Mesenchymal stem cell (in vitro differentiated cells and primary cell): ENCODE measurements around the gene SETDB2.

ENCODE experiments used
- DNase-seq: peaks from one replicate; pipeline ENCODE4 v3.0.0-alpha.2; 2013
- H2AFZ ChIP-seq: one replicate; pipeline ENCODE4 v1.6.1; 2013; ENCODE audit warnings: low read depth, mild to moderate bottlenecking, control low read depth, inconsistent platforms, low read length, moderate library complexity
- H2AK5ac ChIP-seq: 2 replicates; pipeline ENCODE4 v1.6.1; 2013; ENCODE audit warnings: low read length, moderate library complexity, mild to moderate bottlenecking, inconsistent platforms; ENCODE audit not compliant: severe bottlenecking
- H2BK120ac ChIP-seq: one replicate; pipeline ENCODE4 v1.6.1; 2013; ENCODE audit warnings: low read depth, mild to moderate bottlenecking, inconsistent platforms, low read length, moderate library complexity
- H2BK12ac ChIP-seq, 2 experiments: one replicate each; pipeline ENCODE4 v1.6.1; 2013; ENCODE audit warnings: inconsistent platforms in 2 of 2, low read length in 2 of 2, mild to moderate bottlenecking in 2 of 2, moderate library complexity in 2 of 2, control low read depth in 1 of 2
- H2BK15ac ChIP-seq: one replicate; pipeline ENCODE4 v1.6.1; 2013; ENCODE audit warnings: mild to moderate bottlenecking, low read depth, inconsistent platforms; ENCODE audit not compliant: poor library complexity, severe bottlenecking
- H2BK5ac ChIP-seq: 2 replicates; pipeline ENCODE4 v1.6.1; 2013; ENCODE audit warnings: low read depth, mild to moderate bottlenecking, low read length, control low read depth, inconsistent platforms; ENCODE audit not compliant: poor library complexity, severe bottlenecking
- H3K14ac ChIP-seq, 2 experiments: one replicate each; pipeline ENCODE4 v1.6.1; 2013; ENCODE audit warnings: inconsistent platforms in 2 of 2, low read length in 2 of 2, control low read depth in 1 of 2, mild to moderate bottlenecking in 1 of 2, moderate library complexity in 1 of 2
- H3K18ac ChIP-seq, 2 experiments: one replicate each; pipeline ENCODE4 v1.6.1; 2013; ENCODE audit warnings: inconsistent platforms in 2 of 2, low read length in 2 of 2, control low read depth in 1 of 2, low read depth in 1 of 2, mild to moderate bottlenecking in 1 of 2
- H3K23ac ChIP-seq, 2 experiments: one replicate each; pipeline ENCODE4 v1.6.1; 2013; ENCODE audit warnings: inconsistent platforms in 2 of 2, low read length in 2 of 2, mild to moderate bottlenecking in 2 of 2, moderate library complexity in 2 of 2, control low read depth in 1 of 2
- H3K27ac ChIP-seq: 2 replicates; pipeline ENCODE4 v1.5.1; 2013; ENCODE audit warnings: mild to moderate bottlenecking, moderate library complexity, low read length, control low read depth, inconsistent platforms; ENCODE audit not compliant: poor library complexity, severe bottlenecking
- H3K27me3 ChIP-seq, 2 experiments: 2 replicates each; pipeline versions ENCODE4 v1.6.1 to v1.7.0; 2013; ENCODE audit warnings: low read length in 2 of 2, mild to moderate bottlenecking in 2 of 2, moderate library complexity in 2 of 2, control low read depth in 1 of 2, inconsistent platforms in 1 of 2; ENCODE audit not compliant: control insufficient read depth in 1 of 2, insufficient read depth in 1 of 2
- H3K36me3 ChIP-seq, 2 experiments: 2 replicates each; pipeline versions ENCODE4 v1.6.1 to v1.7.0; 2013; ENCODE audit warnings: low read length in 2 of 2, control low read depth in 1 of 2, inconsistent platforms in 1 of 2, low read depth in 1 of 2, mild to moderate bottlenecking in 1 of 2; ENCODE audit not compliant: insufficient read depth in 2 of 2, control insufficient read depth in 1 of 2
- H3K4ac ChIP-seq, 2 experiments: one replicate each; pipeline ENCODE4 v1.6.1; 2013; ENCODE audit warnings: inconsistent platforms in 2 of 2, low read length in 2 of 2, mild to moderate bottlenecking in 2 of 2, moderate library complexity in 2 of 2, control low read depth in 1 of 2, low read depth in 1 of 2
- H3K4me1 ChIP-seq: 2 replicates; pipeline ENCODE4 v1.6.1; 2013; ENCODE audit warnings: low read depth, low read length, control low read depth; ENCODE audit not compliant: control insufficient read depth, insufficient read depth
- H3K4me2 ChIP-seq: 2 replicates; pipeline ENCODE4 v1.6.1; 2013; ENCODE audit warnings: low read length, mild to moderate bottlenecking, inconsistent platforms; ENCODE audit not compliant: poor library complexity, severe bottlenecking
- H3K4me3 ChIP-seq, 2 experiments: 2 replicates each; pipeline versions ENCODE4 v1.5.1 to v1.7.0; 2013; ENCODE audit warnings: low read length in 2 of 2, mild to moderate bottlenecking in 2 of 2, control low read depth in 1 of 2, low read depth in 1 of 2; ENCODE audit not compliant: insufficient read depth in 1 of 2
- H3K79me1 ChIP-seq: replicated peaks from 2 replicates; pipeline ENCODE4 v1.6.1; 2013; ENCODE audit warnings: mild to moderate bottlenecking, control low read depth, low read length, inconsistent platforms; ENCODE audit not compliant: poor library complexity, severe bottlenecking
- H3K9ac ChIP-seq: 2 replicates; pipeline ENCODE4 v1.7.0; 2013; ENCODE audit warnings: mild to moderate bottlenecking, low read length, moderate library complexity
- H3K9me3 ChIP-seq: 2 replicates; pipeline ENCODE4 v1.7.0; 2013; ENCODE audit warnings: mild to moderate bottlenecking, low read length; ENCODE audit not compliant: control insufficient read depth
- H4K8ac ChIP-seq: one replicate; pipeline ENCODE4 v1.6.1; 2013; ENCODE audit warnings: inconsistent platforms, mild to moderate bottlenecking, low read length, moderate library complexity
- H4K91ac ChIP-seq: one replicate; pipeline ENCODE4 v1.6.1; 2013; ENCODE audit warnings: mild to moderate bottlenecking, low read length, inconsistent platforms
- WGBS: methylation state at CpG from one replicate; pipeline ENCODE4 v1.1.7; 2013; ENCODE audit warnings: mixed read lengths; 5-methylcytosine and 5-hydroxymethylcytosine counted together

SETDB2 gene

DNA sequence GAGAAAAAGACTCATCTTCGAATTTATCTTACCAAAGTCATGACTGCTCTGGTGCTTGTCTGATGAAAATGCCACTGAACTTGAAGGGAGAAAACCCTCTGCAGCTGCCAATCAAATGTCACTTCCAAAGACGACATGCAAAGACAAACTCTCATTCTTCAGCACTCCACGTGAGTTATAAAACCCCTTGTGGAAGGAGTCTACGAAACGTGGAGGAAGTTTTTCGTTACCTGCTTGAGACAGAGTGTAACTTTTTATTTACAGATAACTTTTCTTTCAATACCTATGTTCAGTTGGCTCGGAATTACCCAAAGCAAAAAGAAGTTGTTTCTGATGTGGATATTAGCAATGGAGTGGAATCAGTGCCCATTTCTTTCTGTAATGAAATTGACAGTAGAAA is 32.5 kb downstream of the SETDB2 start:
- Histone ChIP-seq H4K8ac (no peak overlapping the region), H3K23ac (no peak overlapping the region), H3K36me3 (peaks cover 10 to 91% of the 10 kb centered on the region in 2 experiments), H2BK12ac (no peak overlapping the region), H2BK120ac (no peak overlapping the region), H3K27ac (no peak overlapping the region), H3K4ac (no peak overlapping the region), H2BK15ac (no peak overlapping the region), H3K4me3 (no peak overlapping the region), H3K18ac (no peak overlapping the region), H2BK5ac (no peak overlapping the region), H3K14ac (no peak overlapping the region), H2AK5ac (no peak overlapping the region), H3K9me3 (no peaks in the 10 kb centered on the region), H3K27me3 (no peaks in the 10 kb centered on the region), H2AFZ (no peak overlapping the region), H4K91ac (no peak overlapping the region), H3K79me1 (no peaks in the 10 kb centered on the region), H3K9ac (no peak overlapping the region), H3K4me2 (no peak overlapping the region), H3K4me1 (no peaks in the 10 kb centered on the region)
- DNase-seq = no peak
- WGBS = 94% methylated on average over 7 of the region's 7 CpGs

DNA sequence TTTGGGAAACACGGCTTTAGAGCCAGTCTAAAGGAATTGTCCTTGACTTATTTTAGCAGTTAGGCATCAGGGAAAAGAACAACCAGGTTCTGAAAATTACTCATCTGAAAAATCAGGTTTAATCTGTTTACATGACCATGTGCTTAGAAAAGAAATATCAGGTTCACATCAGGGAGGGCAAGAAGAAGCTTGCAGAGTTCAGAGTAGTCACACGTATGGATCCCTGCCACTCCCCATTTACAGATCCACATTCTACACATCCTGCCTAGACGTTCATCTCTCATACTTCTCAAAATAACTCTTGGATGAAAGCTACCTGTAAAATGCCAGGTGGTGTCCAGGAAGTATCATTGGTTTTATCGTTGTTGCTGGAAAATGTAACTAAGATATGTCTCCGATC is 37.7 kb downstream of the SETDB2 start:
- H3K23ac ChIP-seq = no peak overlapping the region
- peaks cover 7 to 88% of the 10 kb centered on the region in 2 experiments for H3K36me3 ChIP-seq
- H2AK5ac ChIP-seq = no peak overlapping the region
- H3K4me3 ChIP-seq = no peak overlapping the region
- no peak overlapping the region for H2BK120ac ChIP-seq
- H3K27ac ChIP-seq = no peak overlapping the region
- no peak overlapping the region for H2BK15ac ChIP-seq
- DNase-seq = no peak
- H3K27me3 ChIP-seq = no peaks in the 10 kb centered on the region
- no peak overlapping the region for H4K8ac ChIP-seq
- no peak overlapping the region for H3K4me2 ChIP-seq
- H2AFZ ChIP-seq = no peak overlapping the region
- H3K14ac ChIP-seq = no peak overlapping the region
- H3K4ac ChIP-seq = no peak overlapping the region
- no peak overlapping the region for H3K9ac ChIP-seq
- H3K4me1 ChIP-seq = no peaks in the 10 kb centered on the region
- H4K91ac ChIP-seq = no peak overlapping the region
- no peak overlapping the region for H2BK5ac ChIP-seq
- WGBS = 97% methylated on average over 4 of the region's 5 CpGs
- H3K9me3 ChIP-seq = no peaks in the 10 kb centered on the region
- no peak overlapping the region for H2BK12ac ChIP-seq
- H3K18ac ChIP-seq = no peak overlapping the region
- H3K79me1 ChIP-seq = no peaks in the 10 kb centered on the region

DNA sequence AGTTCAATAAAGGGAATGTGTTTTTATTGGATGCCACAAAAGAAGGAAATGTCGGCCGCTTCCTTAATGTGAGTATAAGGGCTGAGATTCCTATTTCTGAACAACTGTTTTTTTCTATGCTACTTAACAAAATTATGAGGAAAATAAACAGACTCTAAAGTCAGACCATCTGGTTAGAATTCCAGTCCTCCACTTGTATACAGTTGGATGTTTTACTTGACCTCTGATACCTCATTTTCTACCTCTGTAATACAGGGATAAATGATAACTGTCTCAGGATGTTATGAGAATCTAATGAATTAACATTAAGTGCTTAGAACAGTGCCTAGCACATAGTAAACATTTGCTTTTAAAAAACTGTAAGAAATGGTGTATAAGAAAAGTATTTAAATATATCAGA is 44.5 kb downstream of the SETDB2 start:
- H2BK5ac ChIP-seq = no peak overlapping the region
- no peak overlapping the region for H2BK12ac ChIP-seq
- no peak overlapping the region for H4K8ac ChIP-seq
- H3K18ac ChIP-seq = no peak overlapping the region
- no peak overlapping the region for H2AFZ ChIP-seq
- no peak overlapping the region for H2BK15ac ChIP-seq
- H3K79me1 ChIP-seq = no peaks in the 10 kb centered on the region
- H4K91ac ChIP-seq = no peak overlapping the region
- H3K4me2 ChIP-seq = no peak overlapping the region
- H2AK5ac ChIP-seq = no peak overlapping the region
- no peak overlapping the region for H3K9ac ChIP-seq
- no peak overlapping the region for H3K4me3 ChIP-seq
- H2BK120ac ChIP-seq = no peak overlapping the region
- H3K9me3 ChIP-seq = no peaks in the 10 kb centered on the region
- no peaks in the 10 kb centered on the region for H3K27me3 ChIP-seq
- H3K4ac ChIP-seq = no peak overlapping the region
- H3K27ac ChIP-seq = no peak overlapping the region
- no peak overlapping the region for H3K23ac ChIP-seq
- H3K36me3 ChIP-seq = peaks cover 0 to 72% of the 10 kb centered on the region in 2 experiments
- no CpG with 5 or more reads among the region's 2 CpGs for WGBS
- no peaks in the 10 kb centered on the region for H3K4me1 ChIP-seq
- no peak overlapping the region for H3K14ac ChIP-seq
- DNase-seq = no peak

DNA sequence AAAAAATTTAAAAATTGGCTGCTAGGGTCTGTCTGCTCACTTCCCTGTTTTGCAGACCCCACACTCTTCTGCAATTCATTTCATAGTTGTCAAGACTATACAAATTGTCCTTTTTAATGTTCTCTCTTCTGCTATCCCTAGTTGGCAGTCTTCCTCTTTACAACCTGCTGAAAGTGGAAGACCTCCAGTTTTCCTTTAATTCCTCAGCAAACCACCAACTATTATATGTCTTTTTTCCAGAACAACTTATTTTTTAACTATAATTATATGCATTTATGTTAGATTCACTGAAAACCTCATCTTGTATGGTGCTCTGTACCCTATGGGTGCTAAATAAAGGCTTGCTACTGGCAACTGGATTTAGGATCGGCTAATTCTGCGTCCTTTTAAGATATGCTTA is 50.6 kb downstream of the SETDB2 start:
- Histone ChIP-seq H2BK5ac (no peak overlapping the region), H3K4me1 (peaks cover 5% of the 10 kb centered on the region), H2BK12ac (no peak overlapping the region), H2BK120ac (no peak overlapping the region), H3K4me2 (no peak overlapping the region), H3K14ac (no peak overlapping the region), H2AK5ac (no peak overlapping the region), H4K91ac (no peak overlapping the region), H3K4ac (no peak overlapping the region), H3K27ac (no peak overlapping the region), H3K9ac (peak overlapping the region; percentile 93), H3K9me3 (no peaks in the 10 kb centered on the region), H2AFZ (no peak overlapping the region), H3K4me3 (peak overlapping the region in 1 of 2 experiments; percentile 84), H3K79me1 (no peaks in the 10 kb centered on the region), H2BK15ac (no peak overlapping the region), H3K27me3 (no peaks in the 10 kb centered on the region), H3K36me3 (peaks cover 0 to 25% of the 10 kb centered on the region in 2 experiments), H3K18ac (no peak overlapping the region), H3K23ac (no peak overlapping the region), H4K8ac (no peak overlapping the region)
- DNase-seq = no peak
- WGBS = 94% methylated on average over 2 of the region's 2 CpGs
